Trophoblast cell (in vitro differentiated cells and primary cell): ENCODE data around the gene THADA.

Experiments used
- DNase-seq, 2 donors: peaks; one replicate each; pipeline ENCODE4 v3.0.0-alpha.2; 2016
- H2AFZ ChIP-seq: 2 replicates; pipeline ENCODE4 v1.6.1; 2013; ENCODE audit warnings: low read length, moderate library complexity, mild to moderate bottlenecking; ENCODE audit not compliant: insufficient read depth, poor library complexity
- H2AK5ac ChIP-seq: 2 replicates; pipeline ENCODE4 v1.6.1; 2013; ENCODE audit warnings: mild to moderate bottlenecking, low read length
- H2BK120ac ChIP-seq: 2 replicates; pipeline ENCODE4 v1.6.1; 2013; ENCODE audit warnings: low read length, mild to moderate bottlenecking, moderate library complexity; ENCODE audit not compliant: insufficient read depth, poor library complexity
- H2BK12ac ChIP-seq: 2 replicates; pipeline ENCODE4 v1.6.1; 2013; ENCODE audit warnings: mild to moderate bottlenecking, low read length, moderate library complexity
- H2BK5ac ChIP-seq: 2 replicates; pipeline ENCODE4 v1.6.1; 2013; ENCODE audit warnings: low read length, low read depth, moderate library complexity, mild to moderate bottlenecking; ENCODE audit not compliant: poor library complexity
- H3K14ac ChIP-seq: 2 replicates; pipeline ENCODE4 v1.6.1; 2013; ENCODE audit warnings: mild to moderate bottlenecking, low read length
- H3K18ac ChIP-seq: 2 replicates; pipeline ENCODE4 v1.6.1; 2013; ENCODE audit warnings: mild to moderate bottlenecking, low read length
- H3K23ac ChIP-seq: 2 replicates; pipeline ENCODE4 v1.6.1; 2013; ENCODE audit warnings: low read length
- H3K27ac ChIP-seq: 2 replicates; pipeline ENCODE4 v1.5.1; 2013; ENCODE audit warnings: low read depth, mild to moderate bottlenecking, inconsistent platforms, low read length, moderate library complexity
- H3K27me3 ChIP-seq: 2 replicates; pipeline ENCODE4 v1.6.1; 2013; ENCODE audit warnings: inconsistent platforms, mild to moderate bottlenecking, low read length, moderate library complexity; ENCODE audit not compliant: insufficient read depth
- H3K36me3 ChIP-seq, 2 experiments: 1 replicate in 1 of 2; 2 replicates in 1 of 2; pipeline ENCODE4 v1.6.1; 2013; ENCODE audit warnings: low read length in 2 of 2, mild to moderate bottlenecking in 2 of 2, moderate library complexity in 1 of 2; ENCODE audit not compliant: insufficient read depth in 2 of 2, control insufficient read depth in 1 of 2
- H3K4ac ChIP-seq: 2 replicates; pipeline ENCODE4 v1.6.1; 2013; ENCODE audit warnings: low read depth, mild to moderate bottlenecking, low read length, moderate library complexity
- H3K4me1 ChIP-seq, 2 experiments: 1 replicate in 1 of 2; 2 replicates in 1 of 2; pipeline ENCODE4 v1.6.1; 2013; ENCODE audit warnings: low read length in 2 of 2, mild to moderate bottlenecking in 2 of 2, moderate library complexity in 1 of 2; ENCODE audit not compliant: insufficient read depth in 2 of 2, control insufficient read depth in 1 of 2
- H3K4me2 ChIP-seq: 2 replicates; pipeline ENCODE4 v1.6.1; 2013; ENCODE audit warnings: inconsistent platforms, mild to moderate bottlenecking, low read length, moderate library complexity
- H3K4me3 ChIP-seq: 2 replicates; pipeline ENCODE4 v1.5.1; 2013; ENCODE audit warnings: mild to moderate bottlenecking, low read depth, low read length, inconsistent platforms
- H3K79me1 ChIP-seq: one replicate; pipeline ENCODE4 v1.6.1; 2013; ENCODE audit warnings: low read length
- H3K79me2 ChIP-seq: 2 replicates; pipeline ENCODE4 v1.6.1; 2013; ENCODE audit warnings: low read length, mild to moderate bottlenecking; ENCODE audit not compliant: control insufficient read depth, insufficient read depth, poor library complexity
- H3K9ac ChIP-seq: 2 replicates; pipeline ENCODE4 v1.6.1; 2013; ENCODE audit warnings: mild to moderate bottlenecking, low read length
- H3K9me3 ChIP-seq: 2 replicates; pipeline ENCODE4 v1.6.1; 2013; ENCODE audit warnings: low read depth, mild to moderate bottlenecking, control low read depth, inconsistent platforms, low read length; ENCODE audit not compliant: insufficient read depth
- H4K12ac ChIP-seq: 2 replicates; pipeline ENCODE4 v1.6.1; 2013; ENCODE audit warnings: low read depth, mild to moderate bottlenecking, low read length, moderate library complexity
- H4K8ac ChIP-seq: 2 replicates; pipeline ENCODE4 v1.6.1; 2013; ENCODE audit warnings: low read depth, mild to moderate bottlenecking, low read length, moderate library complexity
- H4K91ac ChIP-seq: one replicate; pipeline ENCODE4 v1.6.1; 2013; ENCODE audit warnings: low read depth, mild to moderate bottlenecking, low read length, moderate library complexity
- WGBS: extraction: QIAGEN DNeasy Blood & Tissue Kit; methylation state at CpG from one replicate; pipeline ENCODE4 v1.1.7; 2013; ENCODE audit warnings: missing lambda C conversion rate; ENCODE audit not compliant: insufficient read length, insufficient coverage; ENCODE audit errors: extremely low coverage; 5-methylcytosine and 5-hydroxymethylcytosine counted together

THADA gene

GRCh38 chr2:43293744-43294695 lies 301.8 kb downstream of the THADA start:
- H2BK12ac ChIP-seq, result peak overlapping the region; percentile 37
- peak overlapping the region; percentile 1 for H3K23ac ChIP-seq
- H3K4me3 ChIP-seq, result no peak overlapping the region
- DNase-seq, result peak; percentile 75 to 91
- H3K79me2 ChIP-seq, result no peaks in the 10 kb centered on the region
- H3K9ac ChIP-seq, result no peak overlapping the region
- no peak overlapping the region for H4K12ac ChIP-seq
- WGBS, result no CpG with 5 or more reads among the region's 6 CpGs
- H3K4me2 ChIP-seq, result no peak overlapping the region
- peak overlapping the region; percentile 55 for H2BK120ac ChIP-seq
- H2BK5ac ChIP-seq, result peak overlapping the region; percentile 25
- peak overlapping the region; percentile 57 for H3K14ac ChIP-seq
- peak overlapping the region; percentile 51 for H3K18ac ChIP-seq
- peaks cover 14% of the 10 kb centered on the region for H3K79me1 ChIP-seq
- H2AK5ac ChIP-seq, result no peak overlapping the region
- H3K27me3 ChIP-seq, result no peaks in the 10 kb centered on the region
- H3K4ac ChIP-seq, result peak overlapping the region; percentile 2
- peak overlapping the region; percentile 32 for H3K27ac ChIP-seq
- no peaks in the 10 kb centered on the region for H3K36me3 ChIP-seq
- no peaks in the 10 kb centered on the region for H3K9me3 ChIP-seq
- H2AFZ ChIP-seq, result no peak overlapping the region
- peak overlapping the region; percentile 51 for H4K8ac ChIP-seq
- peak overlapping the region; percentile 89 for H4K91ac ChIP-seq
- H3K4me1 ChIP-seq, result peaks cover 6 to 15% of the 10 kb centered on the region in 2 experiments

DNA sequence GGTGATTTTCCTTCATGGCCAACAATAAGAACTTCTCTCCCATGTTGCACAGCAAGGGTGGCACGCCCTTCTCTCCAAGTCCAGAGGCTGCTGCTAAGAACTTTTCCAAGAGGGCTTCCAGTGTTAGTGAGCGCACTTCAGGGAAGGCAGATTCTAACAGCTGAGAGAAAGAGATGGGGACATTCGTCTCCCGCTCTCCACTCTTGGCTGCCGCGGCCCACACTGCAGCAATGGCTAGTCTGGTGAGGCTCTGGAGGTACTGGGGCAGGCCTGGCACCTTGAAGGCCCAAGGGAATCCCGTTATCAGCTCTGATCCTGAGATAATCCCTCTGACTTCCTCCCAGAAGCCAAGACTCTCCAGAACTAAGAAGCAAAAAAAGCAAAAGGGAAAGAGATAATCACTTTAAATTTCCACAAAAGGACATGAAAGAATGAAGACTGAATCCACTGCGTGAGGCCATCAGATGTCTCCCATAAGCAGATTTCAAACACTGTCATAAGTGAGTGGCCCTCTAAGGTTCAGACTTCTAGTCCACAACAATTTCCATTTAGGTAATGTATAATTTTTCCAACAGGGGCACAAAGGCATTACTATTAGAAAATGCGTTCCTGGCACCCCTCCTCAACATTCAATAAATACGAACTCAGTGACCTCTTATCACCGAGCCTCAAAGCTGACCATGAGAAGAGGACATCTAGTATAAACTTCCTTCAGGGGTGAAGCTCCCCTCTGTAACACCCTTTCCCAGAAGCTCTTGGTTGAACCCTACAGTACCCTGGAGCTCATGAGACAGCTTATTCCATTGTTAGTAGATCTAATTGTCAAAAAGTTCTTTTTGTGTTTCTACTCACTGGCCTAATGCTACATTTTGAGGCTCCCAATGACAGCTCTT lies 302.7 kb downstream of the THADA start:
- no peak overlapping the region for H3K4me2 ChIP-seq
- H3K4me3 ChIP-seq, result no peak overlapping the region
- peaks cover 12% of the 10 kb centered on the region for H3K79me1 ChIP-seq
- H2AFZ ChIP-seq, result no peak overlapping the region
- H2BK5ac ChIP-seq, result peak overlapping the region; percentile 69
- H3K4me1 ChIP-seq, result peaks cover 3 to 13% of the 10 kb centered on the region in 2 experiments
- no CpG with 5 or more reads among the region's 11 CpGs for WGBS
- H4K8ac ChIP-seq, result no peak overlapping the region
- H4K12ac ChIP-seq, result no peak overlapping the region
- H3K27me3 ChIP-seq, result no peaks in the 10 kb centered on the region
- no peaks in the 10 kb centered on the region for H3K79me2 ChIP-seq
- no peaks in the 10 kb centered on the region for H3K9me3 ChIP-seq
- H3K27ac ChIP-seq, result peak overlapping the region; percentile 32
- no peak overlapping the region for H3K4ac ChIP-seq
- DNase-seq, result no peak
- peak overlapping the region; percentile 81 for H2AK5ac ChIP-seq
- no peak overlapping the region for H3K23ac ChIP-seq
- H3K14ac ChIP-seq, result peak overlapping the region; percentile 60
- no peaks in the 10 kb centered on the region for H3K36me3 ChIP-seq
- peak overlapping the region; percentile 84 for H2BK12ac ChIP-seq
- H4K91ac ChIP-seq, result peak overlapping the region; percentile 73
- H3K9ac ChIP-seq, result no peak overlapping the region
- peak overlapping the region; percentile 41 for H2BK120ac ChIP-seq
- H3K18ac ChIP-seq, result peak overlapping the region; percentile 44

DNA sequence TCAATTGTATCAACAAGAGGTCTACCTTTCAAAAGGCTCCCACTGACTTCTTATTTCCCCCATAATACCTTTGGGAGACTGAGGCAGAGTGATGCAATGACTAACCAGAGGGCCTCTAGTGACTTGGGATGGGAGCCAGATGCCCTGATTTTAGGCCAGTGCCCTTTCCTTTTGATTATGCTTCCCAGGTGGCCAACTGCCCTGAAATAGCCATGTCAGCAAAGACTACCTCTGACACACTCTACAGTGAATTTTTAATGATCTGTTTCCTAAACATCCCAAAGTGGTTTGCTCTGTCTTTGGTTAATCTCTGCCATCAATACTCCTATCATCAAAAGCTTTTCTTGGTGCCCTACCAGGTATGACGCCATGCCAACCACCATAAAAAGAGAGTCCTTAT lies 303.5 kb downstream of the THADA start:
- Histone ChIP-seq H3K9me3 (no peaks in the 10 kb centered on the region), H3K4me2 (no peak overlapping the region), H4K91ac (peak overlapping the region; percentile 66), H3K4me3 (no peak overlapping the region), H3K27ac (no peak overlapping the region), H3K36me3 (no peaks in the 10 kb centered on the region), H3K4ac (no peak overlapping the region), H3K18ac (no peak overlapping the region), H2BK120ac (peak overlapping the region; percentile 20), H2AFZ (no peak overlapping the region), H3K9ac (no peak overlapping the region), H3K79me1 (peaks cover 12% of the 10 kb centered on the region), H2BK12ac (peak overlapping the region; percentile 84), H3K4me1 (peaks cover 3 to 13% of the 10 kb centered on the region in 2 experiments), H3K79me2 (no peaks in the 10 kb centered on the region), H2BK5ac (peak overlapping the region; percentile 47), H4K12ac (no peak overlapping the region), H4K8ac (no peak overlapping the region), H3K27me3 (no peaks in the 10 kb centered on the region), H2AK5ac (peak overlapping the region; percentile 64), H3K23ac (no peak overlapping the region), H3K14ac (no peak overlapping the region)
- WGBS, result no CpG with 5 or more reads among the region's 1 CpG
- DNase-seq, result no peak

DNA sequence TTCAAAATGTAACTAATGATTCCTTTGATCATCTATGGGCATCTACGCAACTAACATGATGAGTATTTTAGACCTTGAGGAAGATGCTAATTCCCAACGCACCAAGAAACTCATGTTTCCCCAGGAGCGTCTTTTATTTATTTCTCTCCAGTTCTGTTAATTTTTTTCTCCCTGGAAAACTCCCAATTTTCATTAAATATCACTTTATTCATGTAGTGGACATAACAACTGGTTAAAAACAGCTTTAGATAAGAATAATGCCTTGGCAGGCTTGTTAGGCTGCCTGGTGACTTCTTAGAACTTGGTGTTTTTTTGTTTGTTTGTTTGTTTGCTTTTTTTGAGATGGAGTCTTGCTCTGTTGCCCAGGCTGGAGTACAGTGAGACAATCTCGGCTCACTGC lies 306.5 kb downstream of the THADA start:
- no peak overlapping the region for H3K27ac ChIP-seq
- no peak overlapping the region for H4K8ac ChIP-seq
- H2BK5ac ChIP-seq, result no peak overlapping the region
- no CpG with 5 or more reads among the region's 4 CpGs for WGBS
- H2BK12ac ChIP-seq, result no peak overlapping the region
- H3K27me3 ChIP-seq, result no peaks in the 10 kb centered on the region
- no peak overlapping the region for H2AFZ ChIP-seq
- H3K18ac ChIP-seq, result no peak overlapping the region
- H3K4me3 ChIP-seq, result no peak overlapping the region
- no peak for DNase-seq
- H3K79me1 ChIP-seq, result peaks cover 10% of the 10 kb centered on the region
- no peak overlapping the region for H4K12ac ChIP-seq
- no peak overlapping the region for H3K23ac ChIP-seq
- no peak overlapping the region for H4K91ac ChIP-seq
- H3K36me3 ChIP-seq, result peaks cover 4 to 19% of the 10 kb centered on the region in 2 experiments
- H3K4me2 ChIP-seq, result no peak overlapping the region
- H3K4ac ChIP-seq, result no peak overlapping the region
- H2BK120ac ChIP-seq, result no peak overlapping the region
- H2AK5ac ChIP-seq, result no peak overlapping the region
- H3K9me3 ChIP-seq, result peaks cover 4% of the 10 kb centered on the region
- H3K9ac ChIP-seq, result no peak overlapping the region
- H3K79me2 ChIP-seq, result no peaks in the 10 kb centered on the region
- H3K14ac ChIP-seq, result no peak overlapping the region
- peaks cover 3 to 11% of the 10 kb centered on the region in 2 experiments for H3K4me1 ChIP-seq
